Dedifferentiated amniotic fluid mesenchymal stem cell (primary cell): ENCODE measurements around the gene SCARF1.
"Not testable (repeated sequence)": the region's sequence is repeated elsewhere in the genome, so short reads cannot be mapped to it uniquely, and the experiment has no call there.

Source experiments
- DNase-seq: peaks from one replicate; pipeline ENCODE4 v3.0.0-alpha.2; 2016; ENCODE audit errors: extremely low spot score

SCARF1 gene

GRCh38 chr17:1645207-1646171 is at the start of gene SCARF1:
Gene SCARF1 (minus strand): TSS chr17:1645732. CDS start chr17:1645697, 35 bp downstream.
- no peak for DNase-seq

GRCh38 chr17:1693339-1693738 is 47.8 kb upstream of the SCARF1 start:
- DNase-seq, result no peak

GRCh38 chr17:1690544-1691221 is 45.2 kb upstream of the SCARF1 start:
- DNase-seq, result no peak

- not testable (repeated sequence) for DNase-seq
Measured at GRCh38 chr17:1688405-1688804, 42.9 kb upstream of the SCARF1 start.

GRCh38 chr17:1686086-1686485 is 40.6 kb upstream of the SCARF1 start:
- no peak for DNase-seq

GRCh38 chr17:1684378-1685189 is 39.1 kb upstream of the SCARF1 start, which contains the start of gene PRPF8:
Gene PRPF8 (minus strand): TSS chr17:1684867. CDS start chr17:1684571, 296 bp downstream.
- peak; percentile 98 for DNase-seq

GRCh38 chr17:1683459-1683858 is 37.9 kb upstream of the SCARF1 start:
- DNase-seq, result no peak

GRCh38 chr17:1676401-1676800 is 30.9 kb upstream of the SCARF1 start:
- no peak for DNase-seq

GRCh38 chr17:1673041-1673785 is 27.7 kb upstream of the SCARF1 start:
- DNase-seq, result no peak

GRCh38 chr17:1663934-1664333 is 18.4 kb upstream of the SCARF1 start:
- not testable (repeated sequence) for DNase-seq

GRCh38 chr17:1661045-1661444 is 15.5 kb upstream of the SCARF1 start:
- DNase-seq, result no peak

- no peak for DNase-seq
Measured at GRCh38 chr17:1658100-1658499, 12.6 kb upstream of the SCARF1 start.

GRCh38 chr17:1653735-1654134 is 8.2 kb upstream of the SCARF1 start:
- DNase-seq, result no peak

- DNase-seq, result not testable (repeated sequence)
Measured at GRCh38 chr17:1652794-1653193, 7.3 kb upstream of the SCARF1 start.

GRCh38 chr17:1651559-1651844 is 6.0 kb upstream of the SCARF1 start:
- no peak for DNase-seq

GRCh38 chr17:1650731-1651558 is 5.4 kb upstream of the SCARF1 start:
- no peak for DNase-seq

GRCh38 chr17:1649844-1650501 is 4.4 kb upstream of the SCARF1 start, which contains the start of gene RILP:
Gene RILP (minus strand): TSS chr17:1649866. CDS start chr17:1649804, 62 bp downstream.
- no peak for DNase-seq

GRCh38 chr17:1648963-1649843 is 3.7 kb upstream of the SCARF1 start:
- DNase-seq, result peak; percentile 88
